CD4-positive, alpha-beta T cell (primary cell): ENCODE measurements around the gene ENKD1. TPM values are rescaled to one million over a fixed set of nuclear protein-coding genes. Genes with fewer than 3 reads are reported as not detected.

ENCODE experiments used
- ATAC-seq: fragments of 200-7000 bp; cut with Tn5 transposase; one replicate; pipeline ENCODE4 v1.10.0; 2022; ENCODE audit warnings: mild to moderate bottlenecking; ENCODE audit not compliant: poor library complexity
- CTCF ChIA-PET: fragments of 350-600 bp; sonication (Branson Sonifier 250); formaldehyde crosslinking; loops from one replicate; lab custom pipeline; 2021; ENCODE audit warnings: antibody characterized with exemption, inconsistent platforms; lab: Charles Lee
- POLR2A ChIA-PET: fragments of 350-600 bp; sonication (Branson Sonifier 250); formaldehyde crosslinking; loops from one replicate; lab custom pipeline; 2021; ENCODE audit warnings: antibody characterized with exemption, inconsistent platforms; lab: Charles Lee
- DNase-seq, 14 experiments: peaks; one replicate each; pipeline ENCODE4 v3.0.0-alpha.2; 2013 to 2020; ENCODE audit warnings: mixed read lengths in 2 of 14
- H3K27ac ChIP-seq, 2 donors: one replicate each; pipeline versions ENCODE4 v1.5.1 to v1.7.0; 2013; ENCODE audit warnings: low read length in 2 of 2, low read depth in 1 of 2, mild to moderate bottlenecking in 1 of 2
- H3K27me3 ChIP-seq, 2 experiments: 1 replicate in 1 of 2; 2 replicates in 1 of 2; pipeline versions ENCODE4 v1.6.1 to v1.7.0; 2013; ENCODE audit warnings: low read length in 2 of 2, control low read depth in 1 of 2, mild to moderate bottlenecking in 1 of 2, moderate library complexity in 1 of 2; ENCODE audit not compliant: insufficient read depth in 2 of 2, control insufficient read depth in 1 of 2
- H3K36me3 ChIP-seq: one replicate; pipeline ENCODE4 v1.6.1; 2013; ENCODE audit warnings: low read length, control low read depth; ENCODE audit not compliant: insufficient read depth
- H3K4me1 ChIP-seq: one replicate; pipeline ENCODE4 v1.6.1; 2013; ENCODE audit warnings: low read length, control low read depth; ENCODE audit not compliant: insufficient read depth
- H3K4me3 ChIP-seq: one replicate; pipeline ENCODE4 v1.5.1; 2013; ENCODE audit warnings: mild to moderate bottlenecking, low read length, moderate library complexity
- H3K9me3 ChIP-seq, 2 experiments: 1 replicate in 1 of 2; 2 replicates in 1 of 2; pipeline versions ENCODE4 v1.6.1 to v1.7.0; 2013; ENCODE audit warnings: low read length in 2 of 2, mild to moderate bottlenecking in 2 of 2, control low read depth in 1 of 2, moderate library complexity in 1 of 2; ENCODE audit not compliant: control insufficient read depth in 1 of 2, insufficient read depth in 1 of 2
- H3K27ac Mint-ChIP-seq: one replicate; pipeline ENCODE4 v1.8.0; 2020; ENCODE audit warnings: mixed read lengths
- H3K27me3 Mint-ChIP-seq: one replicate; pipeline ENCODE4 v1.8.0; 2021; ENCODE audit warnings: mixed read lengths
- H3K36me3 Mint-ChIP-seq: one replicate; pipeline ENCODE4 v1.8.0; 2021; ENCODE audit warnings: low read depth, mixed read lengths
- H3K4me1 Mint-ChIP-seq: one replicate; pipeline ENCODE4 v1.8.0; 2021; ENCODE audit warnings: low read depth, mixed read lengths
- H3K4me3 Mint-ChIP-seq: one replicate; pipeline ENCODE4 v1.8.0; 2020; ENCODE audit warnings: mild to moderate bottlenecking, mixed read lengths
- H3K9me3 Mint-ChIP-seq: one replicate; pipeline ENCODE4 v1.8.0; 2020; ENCODE audit warnings: mixed read lengths
- intact Hi-C, 2 experiments: fragments of 100-400 bp; cut with DNase I in 1 of 2; cut with micrococcal nuclease in 1 of 2; formaldehyde crosslinking; loops; one replicate each; pipeline versions ENCODE4 v1.15.1 to v1.9.0; 2023 to 2025; cut with DNase I, micrococcal nuclease
- total RNA-seq, 174 experiments: library from RNA in 2 of 174; stranded (reverse) in 2 of 174; gene quantifications; one replicate each; pipeline ENCODE4 v1.2.3 and lab custom pipeline; 2021 to 2026
- TF ChIP-seq, protein P1 (sequence below): fragments of 200-600 bp; IDR thresholded peaks from one replicate; pipeline ENCODE4 v1.8.0; 2022; ENCODE audit warnings: antibody characterized with exemption, mild to moderate bottlenecking

ENKD1 gene
- total RNA-seq, 2 experiments from 2014 or later, result 2.0 to 3.5 TPM

DNA sequence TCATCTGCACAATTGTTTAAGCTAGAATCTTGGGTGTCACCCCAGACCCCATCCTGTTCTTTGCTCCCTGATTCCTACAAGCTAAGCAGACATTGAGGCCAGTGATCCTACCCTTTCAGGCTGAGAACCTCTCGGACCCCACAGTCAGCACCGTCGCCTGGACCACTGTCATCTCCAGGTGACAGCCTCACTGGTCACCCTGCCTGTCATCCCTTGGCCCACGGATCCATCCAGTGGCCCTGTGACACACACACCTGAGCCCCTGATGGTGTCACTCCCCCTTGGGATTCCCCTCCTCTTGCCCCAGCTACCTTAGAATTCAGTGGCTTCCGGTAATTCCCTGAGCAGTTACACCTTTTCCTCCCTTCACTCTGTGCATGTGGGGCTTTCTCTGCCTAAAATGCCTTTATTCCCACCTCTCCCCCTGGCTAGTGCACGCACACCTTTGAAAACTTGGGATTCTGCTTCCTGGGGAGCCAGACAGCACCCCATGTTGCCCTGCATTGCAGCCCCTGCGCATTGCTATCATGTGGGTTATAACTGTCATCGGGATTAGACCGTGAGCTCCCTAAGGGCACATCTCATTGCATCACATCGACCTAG, 3.0 kb upstream of the ENKD1 start:
- ChIA-PET CTCF (interaction anchor here (2.5 to 6.1 kb wide), 3 partner anchors 106 to 148 kb away, joined by 14 to 81 read pairs (median 17); partner anchors contain the start of gene CTCF), POLR2A (interaction anchor here (0.6 kb wide), 1 partner anchor 48 kb away, joined by 4 read pairs; no protein-coding TSS in a partner anchor)
- Mint-ChIP-seq H3K27me3 (no peaks in the 10 kb centered on the region), H3K4me3 (peak overlapping the region; percentile 35), H3K36me3 (peaks cover 3% of the 10 kb centered on the region), H3K9me3 (no peaks in the 10 kb centered on the region), H3K4me1 (peaks cover 23% of the 10 kb centered on the region), H3K27ac (no peak overlapping the region)
- DNase-seq (peak in 1 of 14 experiments; percentile 26), ATAC-seq (no peak)
- TF ChIP-seq, protein P1, sequence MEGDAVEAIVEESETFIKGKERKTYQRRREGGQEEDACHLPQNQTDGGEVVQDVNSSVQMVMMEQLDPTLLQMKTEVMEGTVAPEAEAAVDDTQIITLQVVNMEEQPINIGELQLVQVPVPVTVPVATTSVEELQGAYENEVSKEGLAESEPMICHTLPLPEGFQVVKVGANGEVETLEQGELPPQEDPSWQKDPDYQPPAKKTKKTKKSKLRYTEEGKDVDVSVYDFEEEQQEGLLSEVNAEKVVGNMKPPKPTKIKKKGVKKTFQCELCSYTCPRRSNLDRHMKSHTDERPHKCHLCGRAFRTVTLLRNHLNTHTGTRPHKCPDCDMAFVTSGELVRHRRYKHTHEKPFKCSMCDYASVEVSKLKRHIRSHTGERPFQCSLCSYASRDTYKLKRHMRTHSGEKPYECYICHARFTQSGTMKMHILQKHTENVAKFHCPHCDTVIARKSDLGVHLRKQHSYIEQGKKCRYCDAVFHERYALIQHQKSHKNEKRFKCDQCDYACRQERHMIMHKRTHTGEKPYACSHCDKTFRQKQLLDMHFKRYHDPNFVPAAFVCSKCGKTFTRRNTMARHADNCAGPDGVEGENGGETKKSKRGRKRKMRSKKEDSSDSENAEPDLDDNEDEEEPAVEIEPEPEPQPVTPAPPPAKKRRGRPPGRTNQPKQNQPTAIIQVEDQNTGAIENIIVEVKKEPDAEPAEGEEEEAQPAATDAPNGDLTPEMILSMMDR, result no peak
- Histone ChIP-seq H3K27me3 (no peaks in the 10 kb centered on the region), H3K4me1 (peaks cover 35% of the 10 kb centered on the region), H3K27ac (no peak overlapping the region), H3K9me3 (no peaks in the 10 kb centered on the region), H3K36me3 (no peaks in the 10 kb centered on the region), H3K4me3 (no peak overlapping the region)
- intact Hi-C loops, result loop anchor here (2.0 to 5.0 kb wide), 5 partner anchors 47 to 187 kb away; partner anchors contain the start of genes AGRP (in 1 of the 2), ATP6V0D1 (in 1 of the 2), CENPT (in 1 of the 2) and CTCF (in 1 of the 2)

DNA sequence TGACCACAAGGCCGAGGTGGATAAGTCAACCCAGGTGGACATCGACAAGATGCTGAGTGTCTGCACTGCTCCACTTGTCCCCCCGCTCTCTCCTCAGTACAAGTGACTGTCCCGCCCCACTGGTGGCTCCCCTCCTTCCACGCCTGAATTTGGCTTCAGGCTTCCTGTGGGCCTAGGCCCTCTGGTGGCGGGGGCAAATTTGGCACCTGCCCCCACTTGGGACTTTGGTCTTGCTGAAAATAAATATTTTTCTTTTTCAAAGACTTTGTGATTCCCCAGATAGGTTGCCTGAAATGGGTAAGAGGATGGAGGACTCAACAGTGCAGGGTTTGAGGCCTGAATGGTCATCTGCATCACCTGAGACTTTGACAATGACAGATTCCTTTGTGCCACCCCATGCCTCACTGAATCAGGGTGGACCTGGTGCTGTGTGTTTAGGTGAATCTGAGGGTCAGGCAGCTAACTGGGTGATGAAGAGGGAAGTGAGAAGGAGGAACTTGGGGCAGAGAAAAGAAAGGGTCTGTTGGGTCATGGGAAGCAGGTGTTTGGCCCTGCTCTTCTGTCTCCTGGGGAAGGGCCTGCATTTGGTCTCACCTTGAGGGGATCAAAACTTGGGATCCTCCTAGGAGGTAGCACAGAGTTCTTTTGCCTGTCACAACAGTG, 2.1 kb upstream of the ENKD1 start:
- no peak overlapping the region for H3K27ac ChIP-seq
- no peak for ATAC-seq
- H3K4me1 ChIP-seq, result peaks cover 35% of the 10 kb centered on the region
- Mint-ChIP-seq H3K9me3 (no peaks in the 10 kb centered on the region), H3K4me3 (peak overlapping the region; percentile 66), H3K36me3 (peaks cover 3% of the 10 kb centered on the region), H3K27me3 (no peaks in the 10 kb centered on the region), H3K4me1 (peaks cover 28% of the 10 kb centered on the region), H3K27ac (peak overlapping the region; percentile 35)
- H3K4me3 ChIP-seq, result no peak overlapping the region
- H3K27me3 ChIP-seq, result no peaks in the 10 kb centered on the region
- H3K36me3 ChIP-seq, result no peaks in the 10 kb centered on the region
- DNase-seq, result peak in 4 of 14 experiments; percentile 25 to 69 (median 44)
- POLR2A ChIA-PET, result interaction anchor here (0.6 to 3.3 kb wide), 8 partner anchors 23 to 187 kb away, joined by 3 to 26 read pairs (median 9); partner anchors contain the start of genes CARMIL2 and CTCF
- no peaks in the 10 kb centered on the region for H3K9me3 ChIP-seq
- CTCF ChIA-PET, result interaction anchor here (0.9 to 6.1 kb wide), 12 partner anchors 9 to 271 kb away, joined by 3 to 81 read pairs (median 5); partner anchors contain the start of genes ACD, ATP6V0D1, CARMIL2 and CTCF
- intact Hi-C loops, result loop anchor here (1.0 to 5.0 kb wide), 8 partner anchors 48 to 186 kb away; partner anchors contain the start of genes AGRP (in 1 of the 2), ATP6V0D1 (in 1 of the 2), CENPT (in 1 of the 2) and CTCF (in 1 of the 2)
- TF ChIP-seq, protein P1, result no peak

DNA sequence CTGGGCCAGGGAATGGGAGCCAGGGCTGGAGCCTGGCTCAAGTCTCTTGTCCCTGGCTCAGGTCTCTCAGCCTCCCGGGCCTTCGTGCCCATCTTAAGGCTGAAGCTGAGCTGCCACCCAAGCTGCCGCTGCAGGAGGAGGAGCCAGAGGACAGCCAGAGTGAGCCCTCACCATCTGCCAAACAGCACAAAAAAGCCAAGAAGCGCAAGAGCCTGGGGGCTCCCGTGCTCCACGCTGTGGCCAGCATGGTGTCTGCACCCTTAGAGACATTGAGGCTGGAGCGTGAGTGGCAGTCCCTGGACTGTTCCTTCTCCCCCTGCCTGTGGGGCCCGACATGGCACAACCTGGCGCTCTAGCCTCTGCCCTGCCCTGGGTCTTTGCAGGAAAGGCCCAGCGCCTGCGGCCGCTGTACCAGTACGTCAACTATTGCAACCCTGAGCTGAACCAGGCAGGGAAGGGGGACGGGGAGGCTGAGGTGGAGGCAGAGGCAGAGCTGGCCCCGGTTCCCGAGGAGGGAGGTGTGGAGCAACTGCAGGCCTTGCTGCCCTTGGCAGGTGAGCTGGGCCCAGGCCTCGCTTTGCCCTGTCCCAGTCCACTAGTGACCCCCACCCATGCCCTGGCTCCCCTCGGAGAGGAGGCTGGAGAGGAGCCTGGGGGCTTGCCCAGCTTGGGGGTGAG, 1.4 kb upstream of the ENKD1 start:
- Histone ChIP-seq H3K27ac (peak overlapping the region; percentile 28 to 44), H3K4me1 (peaks cover 36% of the 10 kb centered on the region), H3K9me3 (no peaks in the 10 kb centered on the region), H3K36me3 (no peaks in the 10 kb centered on the region), H3K4me3 (peak overlapping the region; percentile 65), H3K27me3 (no peaks in the 10 kb centered on the region)
- Mint-ChIP-seq H3K36me3 (peaks cover 3% of the 10 kb centered on the region), H3K4me1 (peaks cover 28% of the 10 kb centered on the region), H3K27me3 (no peaks in the 10 kb centered on the region), H3K4me3 (peak overlapping the region; percentile 90), H3K9me3 (no peaks in the 10 kb centered on the region), H3K27ac (peak overlapping the region; percentile 55)
- ChIA-PET CTCF (interaction anchor here (0.6 to 6.1 kb wide), 16 partner anchors 9 to 272 kb away, joined by 3 to 81 read pairs (median 4); partner anchors contain the start of genes ACD, ATP6V0D1, CARMIL2 and CTCF), POLR2A (interaction anchor here (0.6 to 3.3 kb wide), 10 partner anchors 23 to 186 kb away, joined by 3 to 26 read pairs (median 4); partner anchors contain the start of genes CARMIL2, CTCF and GFOD2)
- TF ChIP-seq, protein P1, result peak; percentile 74
- intact Hi-C loops, result loop anchor here (1.0 to 5.0 kb wide), 10 partner anchors 24 to 186 kb away; partner anchors contain the start of genes AGRP (in 1 of the 2), ATP6V0D1 (in 1 of the 2), CENPT (in 1 of the 2) and CTCF (in 1 of the 2)
- ATAC-seq, result peak; percentile 91
- peak; percentile 71 to 94 (median 81) for DNase-seq
